Stimulated activated CD8-positive, alpha-beta memory T cell treated with anti-CD3 and anti-CD28 coated beads, Interleukin-12 subunit alpha, Interleukin-12 subunit beta, amount 100 ng/mL, for 1 hour (primary cell): ENCODE measurements around the gene WWP2.

ENCODE experiments used
- DNase-seq: peaks from one replicate; pipeline ENCODE4 v3.0.0-alpha.2; 2020; ENCODE audit warnings: low read depth

WWP2 gene

GRCh38 chr16:69890114-69890891 is 128.2 kb downstream of the WWP2 start:
- DNase-seq, result no peak

- no peak for DNase-seq
Observed at GRCh38 chr16:69890892-69891282, 128.8 kb downstream of the WWP2 start.

- no peak for DNase-seq
Observed at GRCh38 chr16:69892378-69892777, 130.2 kb downstream of the WWP2 start.

- DNase-seq, result no peak
Observed at GRCh38 chr16:69893106-69893505, 131.0 kb downstream of the WWP2 start.

- DNase-seq, result no peak
Observed at GRCh38 chr16:69894676-69895075, 132.5 kb downstream of the WWP2 start.

- DNase-seq, result no peak
Observed at GRCh38 chr16:69903865-69904415, 141.8 kb downstream of the WWP2 start.

GRCh38 chr16:69904495-69905170 is 142.5 kb downstream of the WWP2 start:
- DNase-seq, result no peak

- DNase-seq, result no peak
Observed at GRCh38 chr16:69905171-69905555, 143.0 kb downstream of the WWP2 start.

- no peak for DNase-seq
Observed at GRCh38 chr16:69906838-69907401, 144.8 kb downstream of the WWP2 start.

- DNase-seq, result no peak
Observed at GRCh38 chr16:69909043-69909442, 146.9 kb downstream of the WWP2 start.

GRCh38 chr16:69909760-69910159 is 147.6 kb downstream of the WWP2 start:
- no peak for DNase-seq

- DNase-seq, result no peak
Observed at GRCh38 chr16:69910964-69911363, 148.8 kb downstream of the WWP2 start.

- no peak for DNase-seq
Observed at GRCh38 chr16:69916462-69916861, 154.3 kb downstream of the WWP2 start.

GRCh38 chr16:69917311-69917710 is 155.2 kb downstream of the WWP2 start:
- no peak for DNase-seq

- no peak for DNase-seq
Observed at GRCh38 chr16:69917739-69918138, 155.6 kb downstream of the WWP2 start.

GRCh38 chr16:69918241-69918640 is 156.1 kb downstream of the WWP2 start:
- DNase-seq, result no peak

GRCh38 chr16:69921127-69921526 is 159.0 kb downstream of the WWP2 start:
- no peak for DNase-seq

GRCh38 chr16:69922200-69922599 is 160.1 kb downstream of the WWP2 start:
- DNase-seq, result no peak

- DNase-seq, result no peak
Observed at GRCh38 chr16:69924041-69924775, 162.1 kb downstream of the WWP2 start.

- no peak for DNase-seq
Observed at GRCh38 chr16:69924777-69925191, 162.7 kb downstream of the WWP2 start.

- no peak for DNase-seq
Observed at GRCh38 chr16:69925311-69925710, 163.2 kb downstream of the WWP2 start.

GRCh38 chr16:69926241-69926640 is 164.1 kb downstream of the WWP2 start:
- no peak for DNase-seq
